OCI-LY7 (cell line): ENCODE data around the gene RBBP8NL. TPM values are rescaled to one million over a fixed set of nuclear protein-coding genes. Genes with fewer than 3 reads are reported as not detected.
A peak's percentile ranks its signal among the peaks of the same experiment; 100 is the strongest.

Experiments used
- BruUV-seq: library from RNA; stranded (reverse); fragments of 400-500 nt; replicated peaks from 2 replicates; lab custom pipeline; 2021; lab: Mats Ljungman, UMichigan
- CTCF ChIA-PET: fragments of 300-600 bp; sonication (Branson Sonifier 250); formaldehyde crosslinking; loops from one replicate; lab custom pipeline; 2022; ENCODE audit warnings: antibody characterized with exemption; ENCODE audit not compliant: unreplicated experiment; lab: Charles Lee
- POLR2A ChIA-PET: fragments of 300-600 bp; sonication (Branson Sonifier 250); formaldehyde crosslinking; loops from one replicate; lab custom pipeline; 2022; ENCODE audit warnings: antibody characterized with exemption; lab: Charles Lee
- DNase-seq: peaks from one replicate; pipeline ENCODE4 v3.0.0-alpha.2; 2015; ENCODE audit warnings: low spot score
- H2AFZ ChIP-seq: fragments of 200-600 bp; sonication (generic), shearing (Covaris generic); 2 replicates; pipeline ENCODE4 v1.6.1; 2014; ENCODE audit warnings: mild to moderate bottlenecking, antibody characterized with exemption, low read length, moderate library complexity
- H3K27ac ChIP-seq: fragments of 200-600 bp; sonication (generic); 2 replicates; pipeline ENCODE4 v1.5.1; 2014; ENCODE audit warnings: mixed run types, low read depth, mild to moderate bottlenecking, moderate library complexity, low read length, inconsistent platforms; ENCODE audit not compliant: poor library complexity, severe bottlenecking
- H3K36me3 ChIP-seq: fragments of 200-600 bp; sonication (generic); 2 replicates; pipeline ENCODE4 v1.6.1; 2014; ENCODE audit warnings: mild to moderate bottlenecking, antibody characterized with exemption, low read length, moderate library complexity, mixed read lengths; ENCODE audit not compliant: insufficient read depth
- H3K4me1 ChIP-seq: fragments of 200-600 bp; sonication (generic); 2 replicates; pipeline ENCODE4 v1.5.1; 2014; ENCODE audit warnings: mild to moderate bottlenecking, low read length; ENCODE audit not compliant: insufficient read depth, poor library complexity, severe bottlenecking
- H3K4me2 ChIP-seq: fragments of 200-600 bp; sonication (generic); 2 replicates; pipeline ENCODE4 v1.6.1; 2014; ENCODE audit warnings: mild to moderate bottlenecking, low read length
- H3K4me3 ChIP-seq: fragments of 200-600 bp; sonication (generic); 2 replicates; pipeline ENCODE4 v1.5.1; 2014; ENCODE audit warnings: mild to moderate bottlenecking, low read depth, low read length; ENCODE audit not compliant: poor library complexity, severe bottlenecking
- H3K79me2 ChIP-seq: fragments of 200-600 bp; sonication (generic); 2 replicates; pipeline ENCODE4 v1.6.1; 2016; ENCODE audit warnings: low read depth, mild to moderate bottlenecking, low read length, moderate library complexity, mixed read lengths; ENCODE audit not compliant: insufficient read depth
- H3K9me2 ChIP-seq: fragments of 200-600 bp; sonication (generic); 2 replicates; pipeline ENCODE4 v1.6.1; 2016; ENCODE audit warnings: mild to moderate bottlenecking, low read length, mixed read lengths; ENCODE audit not compliant: insufficient read depth
- H3K9me3 ChIP-seq: fragments of 200-600 bp; sonication (generic); 2 replicates; pipeline ENCODE4 v1.6.1; 2014; ENCODE audit warnings: mild to moderate bottlenecking, mixed run types, low read length, mixed read lengths
- H4K20me1 ChIP-seq: fragments of 200-600 bp; sonication (generic); 2 replicates; pipeline ENCODE4 v1.6.1; 2014; ENCODE audit warnings: mild to moderate bottlenecking, antibody characterized with exemption, low read length, moderate library complexity, mixed read lengths; ENCODE audit not compliant: insufficient read depth
- CTCF ChIP-seq: fragments of 200-600 bp; sonication (generic); conservative IDR thresholded peaks from 2 replicates; pipeline ENCODE4 v1.5.1; 2014; ENCODE audit warnings: mild to moderate bottlenecking, antibody characterized with exemption, low read length, moderate library complexity, mixed read lengths
- EZH2phosphoT487 ChIP-seq: fragments of 200-600 bp; sonication (generic); IDR thresholded peaks from 2 replicates; pipeline ENCODE4 v1.6.1; 2018; ENCODE audit warnings: low read depth, borderline replicate concordance, mild to moderate bottlenecking, mixed run types, antibody characterized with exemption, low read length, moderate library complexity, mixed read lengths
- intact Hi-C: fragments of 100-400 bp; cut with micrococcal nuclease; formaldehyde crosslinking; loops from one replicate; pipeline ENCODE4 v1.10.0; 2022; ENCODE audit not compliant: unreplicated experiment
- total RNA-seq, 2 experiments: library from RNA; depleted of rRNA in 1 of 2; stranded (reverse); fragments of >200 nt in 1 of 2; shearing (Covaris generic) in 1 of 2; gene quantifications; 2 replicates each; pipeline ENCODE4 v1.2.3, GENCODE V29; 2014 to 2022

RBBP8NL gene
- total RNA-seq, 2 experiments from 2014 or later, result not detected

GRCh38 chr20:62368976-62369814 lies 58.1 kb downstream of the RBBP8NL start:
- Histone ChIP-seq H3K79me2 (no peaks in the 10 kb centered on the region), H3K4me3 (no peak overlapping the region), H3K9me2 (no peaks in the 10 kb centered on the region), H3K9me3 (no peaks in the 10 kb centered on the region), H4K20me1 (no peaks in the 10 kb centered on the region), H3K4me1 (peaks cover 39% of the 10 kb centered on the region), H2AFZ (no peak overlapping the region), H3K36me3 (no peaks in the 10 kb centered on the region), H3K4me2 (peak overlapping the region; percentile 86; the same call in 1 of the 2 replicates), H3K27ac (no peak overlapping the region)
- ChIA-PET CTCF (interaction anchor here (1.4 kb wide), 1 partner anchor 67 kb away, joined by 4 read pairs; no protein-coding TSS in a partner anchor), POLR2A (interaction anchor here (0.8 to 0.9 kb wide), 2 partner anchors 67 to 68 kb away, joined by 3 to 4 read pairs; partner anchors contain the start of gene ADRM1)
- no peak for TF ChIP-seq EZH2phosphoT487
- peak; percentile 42 for TF ChIP-seq CTCF
- DNase-seq, result no peak
- no TSS peak for BruUV-seq
- intact Hi-C loops, result loop anchor here (5.0 kb wide), 1 partner anchor 47 kb away; no protein-coding TSS in a partner anchor

GRCh38 chr20:62368392-62368975 lies 58.9 kb downstream of the RBBP8NL start:
- Histone ChIP-seq H2AFZ (no peak overlapping the region), H3K79me2 (no peaks in the 10 kb centered on the region), H3K9me2 (no peaks in the 10 kb centered on the region), H3K36me3 (no peaks in the 10 kb centered on the region), H3K4me1 (peaks cover 46% of the 10 kb centered on the region), H3K4me3 (peak overlapping the region; percentile 92), H3K27ac (no peak overlapping the region), H3K9me3 (no peaks in the 10 kb centered on the region), H4K20me1 (no peaks in the 10 kb centered on the region), H3K4me2 (peak overlapping the region; percentile 86)
- intact Hi-C loops, result loop anchor here (5.0 kb wide), 1 partner anchor 46 kb away; no protein-coding TSS in a partner anchor
- BruUV-seq, result no TSS peak
- no peak for DNase-seq
- no peak for TF ChIP-seq EZH2phosphoT487
- no peak for TF ChIP-seq CTCF
- ChIA-PET CTCF (interaction anchor here (0.6 to 1.4 kb wide), 3 partner anchors 14 to 66 kb away, joined by 3 to 5 read pairs (median 4); no protein-coding TSS in a partner anchor), POLR2A (interaction anchor here (0.8 kb wide), 1 partner anchor 68 kb away, joined by 3 read pairs; no protein-coding TSS in a partner anchor)
